ENCODE results near the gene SWT1.

SWT1 gene

DNA sequence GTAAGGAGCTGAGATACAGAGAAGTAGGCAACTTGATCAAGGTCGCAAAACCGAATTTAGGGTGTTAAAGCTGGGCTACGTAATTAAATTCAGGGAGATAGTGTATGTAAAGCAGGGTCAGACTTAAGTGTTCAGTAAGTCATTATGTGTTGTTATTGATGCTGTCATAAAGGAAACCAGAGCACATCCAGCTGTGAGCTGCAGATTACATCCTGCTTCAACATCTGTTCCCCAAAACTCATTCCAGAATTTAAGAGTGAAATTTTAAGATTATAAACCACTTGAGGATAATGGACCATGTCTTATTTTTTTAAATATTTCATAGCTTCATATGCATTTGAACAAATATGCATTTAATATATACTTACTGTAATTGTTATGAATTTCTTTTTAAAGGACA lies 110.3 kb downstream of the SWT1 start:
- no peak overlapping the region for H3K4me3 ChIP-seq (replicated peaks; ENCODE audit: low read depth, low read length)
- TF ChIP-seq CTCF (IDR thresholded peaks at IDR 0.05; ENCODE audit: low read length, missing control alignments) = no peak
- DNase-seq (ENCODE audit: low read depth) = no peak

- no peak for TF ChIP-seq CTCF (IDR thresholded peaks at IDR 0.05; ENCODE audit: low read length, missing control alignments)
- no peak overlapping the region for H3K4me3 ChIP-seq (replicated peaks; ENCODE audit: low read depth, low read length)
- DNase-seq (ENCODE audit: low read depth) = no peak
Measured at GRCh38 chr1:185267701-185268100, 110.7 kb downstream of the SWT1 start.

GRCh38 chr1:185268352-185268751 lies 111.4 kb downstream of the SWT1 start:
- no peak for TF ChIP-seq CTCF (IDR thresholded peaks at IDR 0.05; ENCODE audit: low read length, missing control alignments)
- no peak overlapping the region for H3K4me3 ChIP-seq (replicated peaks; ENCODE audit: low read depth, low read length)
- no peak for DNase-seq (ENCODE audit: low read depth)

GRCh38 chr1:185271921-185272320 lies 115.0 kb downstream of the SWT1 start:
- no peak for TF ChIP-seq CTCF (IDR thresholded peaks at IDR 0.05; ENCODE audit: low read length, missing control alignments)
- no peak overlapping the region for H3K4me3 ChIP-seq (replicated peaks; ENCODE audit: low read depth, low read length)
- no peak for DNase-seq (ENCODE audit: low read depth)

- TF ChIP-seq CTCF (IDR thresholded peaks at IDR 0.05; ENCODE audit: low read length, missing control alignments) = no peak
- peak; percentile 20 for DNase-seq (ENCODE audit: low read depth)
- H3K4me3 ChIP-seq (replicated peaks; ENCODE audit: low read depth, low read length) = no peak overlapping the region
Measured at GRCh38 chr1:185279571-185279970, 122.6 kb downstream of the SWT1 start.

DNA sequence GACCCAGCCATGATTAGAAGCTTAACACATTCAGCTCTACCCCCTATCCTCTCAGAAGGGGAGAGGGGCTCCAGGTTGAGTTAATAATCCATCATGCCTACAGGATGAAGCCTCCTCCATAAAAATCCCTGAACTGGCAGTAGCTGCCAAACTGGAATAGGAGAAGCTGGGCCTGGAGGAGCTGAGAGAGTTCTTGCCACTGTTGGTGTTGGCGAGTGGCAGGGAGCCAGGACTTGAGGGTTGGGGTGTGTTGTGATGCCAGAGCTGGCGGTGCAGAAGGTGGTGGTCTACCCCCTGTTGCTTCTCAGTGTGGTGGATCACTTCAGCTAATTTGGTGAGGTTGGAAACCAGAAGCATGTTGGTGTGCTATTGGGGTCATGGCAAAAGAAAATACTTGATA lies 123.6 kb downstream of the SWT1 start:
- DNase-seq (ENCODE audit: low read depth) = no peak
- no peak for TF ChIP-seq CTCF (IDR thresholded peaks at IDR 0.05; ENCODE audit: low read length, missing control alignments)
- H3K4me3 ChIP-seq (replicated peaks; ENCODE audit: low read depth, low read length) = no peak overlapping the region

DNA sequence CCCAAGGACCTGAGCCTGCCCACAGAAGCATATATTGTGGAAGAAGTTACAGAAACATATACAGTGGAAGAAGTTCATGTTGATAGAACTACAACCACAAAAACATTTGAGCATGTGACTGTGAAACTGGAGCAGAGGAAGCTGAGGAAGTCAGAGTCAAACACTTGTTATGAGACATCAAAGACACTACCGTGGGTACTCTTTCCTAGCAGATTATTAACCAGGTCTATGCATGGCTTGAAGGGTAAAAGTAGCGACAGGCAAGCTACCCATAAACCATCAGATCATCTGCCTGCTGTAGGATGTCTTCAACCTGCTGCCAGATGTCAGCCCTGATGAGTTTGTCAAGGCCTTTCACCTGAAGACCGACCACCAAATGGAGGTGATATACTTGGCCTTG lies 124.3 kb downstream of the SWT1 start:
- H3K4me3 ChIP-seq (replicated peaks; ENCODE audit: low read depth, low read length) = no peak overlapping the region
- no peak for DNase-seq (ENCODE audit: low read depth)
- TF ChIP-seq CTCF (IDR thresholded peaks at IDR 0.05; ENCODE audit: low read length, missing control alignments) = no peak

Measured in fibroblast of pulmonary artery (primary cell).